Gastrocnemius medialis (tissue), 4 donors: Measurements from ENCODE around the gene CEP170B.

ENCODE experiments used
- POLR2A ChIP-seq, 2 donors: fragments of 450-650 bp; IDR thresholded peaks; one replicate each; pipeline ENCODE4 v1.6.1; 2017; ENCODE audit warnings: antibody characterized with exemption in 2 of 2, mild to moderate bottlenecking in 2 of 2, moderate library complexity in 2 of 2
- TF ChIP-seq, protein P1 (sequence below), 5 experiments: fragments of 450-650 bp in 3 of 5; fragments of 200-600 bp in 2 of 5; sonication (generic) in 2 of 5; IDR thresholded peaks in 4 of 5; conservative IDR thresholded peaks in 1 of 5; 1 replicate in 4 of 5; 2 replicates in 1 of 5; pipeline ENCODE4 v1.5.1; 2016 to 2019; ENCODE audit warnings: antibody characterized with exemption in 5 of 5, mild to moderate bottlenecking in 3 of 5, moderate library complexity in 3 of 5

DNA sequence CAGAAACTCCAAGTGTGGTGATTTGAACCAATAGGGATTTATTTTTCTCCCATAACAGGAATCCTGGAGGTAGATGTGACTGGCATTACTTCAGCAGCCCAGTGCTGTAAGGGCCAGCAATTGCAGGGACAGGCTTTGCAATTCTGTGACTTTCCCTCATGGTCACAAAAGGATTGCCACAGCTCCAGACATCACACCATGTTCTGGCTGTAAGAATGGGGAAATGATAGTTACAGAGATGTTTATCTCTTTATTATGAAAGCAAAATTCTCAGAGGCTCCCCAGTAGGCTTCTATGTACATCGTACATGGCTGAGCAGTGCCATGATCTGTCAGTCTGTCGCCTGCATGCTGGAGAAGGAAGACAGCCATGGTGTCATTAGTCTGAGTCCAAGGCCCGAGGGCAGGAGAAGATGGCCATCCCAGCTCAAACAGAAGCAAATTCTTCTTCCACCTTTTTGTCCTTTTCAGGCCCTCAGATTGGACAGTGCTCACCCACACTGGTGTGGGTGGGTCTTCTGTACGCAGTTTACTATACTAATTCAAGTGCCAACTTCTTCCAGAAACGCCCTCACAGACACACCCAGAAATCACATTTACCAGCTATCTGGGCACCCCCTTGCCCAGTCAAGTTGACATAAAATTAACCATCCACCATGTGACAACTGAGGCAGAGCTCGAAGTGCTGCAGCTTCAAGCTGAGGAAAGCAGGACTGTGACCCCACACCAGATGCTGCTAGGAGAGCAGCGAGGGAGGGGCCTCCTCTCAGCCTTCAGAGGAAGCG, 46.9 kb upstream of the CEP170B start:
- TF ChIP-seq, protein P1, sequence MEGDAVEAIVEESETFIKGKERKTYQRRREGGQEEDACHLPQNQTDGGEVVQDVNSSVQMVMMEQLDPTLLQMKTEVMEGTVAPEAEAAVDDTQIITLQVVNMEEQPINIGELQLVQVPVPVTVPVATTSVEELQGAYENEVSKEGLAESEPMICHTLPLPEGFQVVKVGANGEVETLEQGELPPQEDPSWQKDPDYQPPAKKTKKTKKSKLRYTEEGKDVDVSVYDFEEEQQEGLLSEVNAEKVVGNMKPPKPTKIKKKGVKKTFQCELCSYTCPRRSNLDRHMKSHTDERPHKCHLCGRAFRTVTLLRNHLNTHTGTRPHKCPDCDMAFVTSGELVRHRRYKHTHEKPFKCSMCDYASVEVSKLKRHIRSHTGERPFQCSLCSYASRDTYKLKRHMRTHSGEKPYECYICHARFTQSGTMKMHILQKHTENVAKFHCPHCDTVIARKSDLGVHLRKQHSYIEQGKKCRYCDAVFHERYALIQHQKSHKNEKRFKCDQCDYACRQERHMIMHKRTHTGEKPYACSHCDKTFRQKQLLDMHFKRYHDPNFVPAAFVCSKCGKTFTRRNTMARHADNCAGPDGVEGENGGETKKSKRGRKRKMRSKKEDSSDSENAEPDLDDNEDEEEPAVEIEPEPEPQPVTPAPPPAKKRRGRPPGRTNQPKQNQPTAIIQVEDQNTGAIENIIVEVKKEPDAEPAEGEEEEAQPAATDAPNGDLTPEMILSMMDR (IDR thresholded peaks at IDR 0.05 in 4 of 5, conservative IDR thresholded peaks at IDR 0.05 in 1 of 5): no peak
- no peak for TF ChIP-seq POLR2A (IDR thresholded peaks at IDR 0.05)
